Measurements from ENCODE around the gene COL13A1. TPM values are rescaled to one million over a fixed set of nuclear protein-coding genes. Genes with fewer than 3 reads are reported as not detected.

The COL13A1 gene
- total RNA-seq, 4 donors from 2014 or later = 1.2 to 6.8 (median 3.9) TPM

DNA sequence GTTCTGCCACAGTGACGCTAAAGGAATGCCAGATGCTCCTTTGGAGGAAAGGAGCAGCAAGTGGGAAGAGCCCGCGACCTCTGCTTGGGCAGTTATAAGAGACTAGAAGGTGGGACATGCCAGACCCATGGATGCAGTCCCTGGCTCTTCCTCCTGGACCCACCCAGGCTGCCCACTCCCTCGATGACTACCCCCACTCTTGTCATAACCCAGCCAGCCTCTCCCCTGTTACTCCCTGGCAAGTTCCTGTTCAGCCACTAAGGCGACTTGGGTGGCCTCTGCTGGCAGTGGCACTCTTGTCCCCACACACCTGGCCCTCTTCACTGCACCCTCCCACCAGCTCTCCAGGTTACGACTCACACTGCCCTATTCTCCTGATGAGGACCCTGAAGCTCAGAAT lies 33.5 kb downstream of the COL13A1 start:
- H3K4me1 ChIP-seq = peaks cover 0 to 8% (median 0%) of the 10 kb centered on the region in 3 donors
- H3K27ac ChIP-seq = no peak overlapping the region
- no peak overlapping the region for H3K4me3 ChIP-seq
- peaks cover 5% of the 10 kb centered on the region for H3K27me3 ChIP-seq
- no peak for TF ChIP-seq POLR2A (IDR thresholded peaks at IDR 0.05)
- H3K36me3 ChIP-seq = no peaks in the 10 kb centered on the region
- no peaks in the 10 kb centered on the region for H3K9me3 ChIP-seq
- ATAC-seq = no peak
- 93 to 98% methylated on average over 2 to 5 of the region's 6 CpGs for WGBS, 2 donors (ENCODE audit: low coverage in 1 of 2)

DNA sequence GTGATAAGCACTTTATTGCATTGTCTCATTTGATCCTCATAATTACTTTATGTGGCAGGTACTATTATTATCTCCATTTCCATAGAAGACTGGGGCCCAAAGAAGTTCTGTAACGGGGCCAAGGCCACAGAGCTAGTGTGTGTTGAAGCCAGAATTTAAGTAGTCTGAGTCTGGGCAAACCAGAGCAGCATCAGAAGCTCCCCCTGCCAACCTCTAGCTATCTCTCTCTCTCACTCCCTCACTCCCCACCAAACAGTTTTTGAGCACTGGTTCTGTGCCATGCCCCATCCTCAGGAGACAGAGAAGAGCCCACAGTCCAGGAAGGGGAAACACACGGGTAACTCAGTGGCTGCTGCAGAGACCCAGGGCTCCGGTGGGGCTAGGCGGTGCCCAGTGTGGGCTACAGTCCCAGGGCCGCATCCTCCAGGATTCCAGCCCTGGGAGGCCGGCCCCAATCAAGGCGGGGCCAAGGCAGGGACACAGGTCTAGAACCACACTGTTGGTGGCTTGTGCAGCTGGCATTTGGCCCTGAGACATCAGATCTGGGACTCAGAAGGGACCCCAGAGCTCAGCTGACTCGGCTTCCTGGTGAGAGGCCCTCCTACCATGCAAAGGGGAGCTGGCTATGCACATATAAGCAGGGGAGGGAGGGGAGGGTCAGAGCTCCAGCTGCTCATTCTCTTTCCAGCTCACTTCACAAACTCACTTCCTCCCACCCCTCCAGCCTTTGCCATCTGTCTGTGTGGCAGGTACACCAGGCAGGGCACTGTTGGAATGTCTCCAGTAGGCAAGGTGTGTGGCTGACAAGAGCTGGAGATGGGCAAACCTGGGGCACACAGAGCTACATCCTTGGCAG lies 34.4 kb downstream of the COL13A1 start:
- no peak overlapping the region for H3K27ac ChIP-seq
- no peak for TF ChIP-seq EP300 (IDR thresholded peaks at IDR 0.05)
- TF ChIP-seq POLR2A (IDR thresholded peaks at IDR 0.05) = no peak
- TF ChIP-seq, protein P1, sequence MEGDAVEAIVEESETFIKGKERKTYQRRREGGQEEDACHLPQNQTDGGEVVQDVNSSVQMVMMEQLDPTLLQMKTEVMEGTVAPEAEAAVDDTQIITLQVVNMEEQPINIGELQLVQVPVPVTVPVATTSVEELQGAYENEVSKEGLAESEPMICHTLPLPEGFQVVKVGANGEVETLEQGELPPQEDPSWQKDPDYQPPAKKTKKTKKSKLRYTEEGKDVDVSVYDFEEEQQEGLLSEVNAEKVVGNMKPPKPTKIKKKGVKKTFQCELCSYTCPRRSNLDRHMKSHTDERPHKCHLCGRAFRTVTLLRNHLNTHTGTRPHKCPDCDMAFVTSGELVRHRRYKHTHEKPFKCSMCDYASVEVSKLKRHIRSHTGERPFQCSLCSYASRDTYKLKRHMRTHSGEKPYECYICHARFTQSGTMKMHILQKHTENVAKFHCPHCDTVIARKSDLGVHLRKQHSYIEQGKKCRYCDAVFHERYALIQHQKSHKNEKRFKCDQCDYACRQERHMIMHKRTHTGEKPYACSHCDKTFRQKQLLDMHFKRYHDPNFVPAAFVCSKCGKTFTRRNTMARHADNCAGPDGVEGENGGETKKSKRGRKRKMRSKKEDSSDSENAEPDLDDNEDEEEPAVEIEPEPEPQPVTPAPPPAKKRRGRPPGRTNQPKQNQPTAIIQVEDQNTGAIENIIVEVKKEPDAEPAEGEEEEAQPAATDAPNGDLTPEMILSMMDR (IDR thresholded peaks at IDR 0.05) = no peak
- no peak for TF ChIP-seq POLR2AphosphoS5 (IDR thresholded peaks at IDR 0.05)
- peaks cover 0 to 11% (median 0%) of the 10 kb centered on the region in 3 donors for H3K4me1 ChIP-seq
- H3K36me3 ChIP-seq = no peaks in the 10 kb centered on the region
- no peaks in the 10 kb centered on the region for H3K9me3 ChIP-seq
- 90% methylated on average over 2 of the region's 8 CpGs; no CpG with 5 or more reads in 1 of the 2 donors for WGBS, 2 donors (ENCODE audit: low coverage in 1 of 2)
- no peak overlapping the region for H3K4me3 ChIP-seq
- ATAC-seq = no peak
- peaks cover 3% of the 10 kb centered on the region for H3K27me3 ChIP-seq

DNA sequence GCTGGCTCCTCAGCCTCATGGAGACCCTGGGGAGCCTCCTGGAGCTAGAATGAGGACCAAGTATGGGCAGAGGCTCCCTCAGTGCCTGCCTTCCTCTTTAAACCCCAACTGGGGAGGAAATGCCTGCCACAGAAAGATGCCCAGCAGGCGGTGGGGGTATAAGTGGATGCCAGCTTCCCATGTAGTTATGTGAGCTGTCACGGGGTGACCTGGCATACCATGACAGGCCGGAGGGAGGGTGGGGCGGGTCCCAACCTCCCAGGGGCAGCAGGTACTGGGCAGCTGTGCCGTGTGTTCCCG lies 35.0 kb downstream of the COL13A1 start:
- Histone ChIP-seq H3K4me1 (peaks cover 0 to 11% (median 0%) of the 10 kb centered on the region in 3 donors), H3K4me3 (no peak overlapping the region), H3K27me3 (no peaks in the 10 kb centered on the region), H3K9me3 (no peaks in the 10 kb centered on the region), H3K27ac (no peak overlapping the region), H3K36me3 (no peaks in the 10 kb centered on the region)
- ATAC-seq = no peak
- TF ChIP-seq EP300 (IDR thresholded peaks at IDR 0.05) = no peak
- no CpG with 5 or more reads among the region's 6 CpGs for WGBS, 2 donors (ENCODE audit: low coverage in 1 of 2)

- Histone ChIP-seq H3K27ac (no peak overlapping the region), H3K4me1 (peaks cover 0 to 13% (median 0%) of the 10 kb centered on the region in 3 donors), H3K27me3 (no peaks in the 10 kb centered on the region), H3K4me3 (no peak overlapping the region), H3K9me3 (no peaks in the 10 kb centered on the region), H3K36me3 (no peaks in the 10 kb centered on the region)
- WGBS, 2 donors (ENCODE audit: low coverage in 1 of 2) = 92 to 100% methylated on average over 1 to 2 of the region's 5 CpGs
- ATAC-seq = no peak
- TF ChIP-seq POLR2AphosphoS5 (IDR thresholded peaks at IDR 0.05) (no peak), POLR2A (IDR thresholded peaks at IDR 0.05) (no peak), EP300 (IDR thresholded peaks at IDR 0.05) (no peak)
- TF ChIP-seq, protein P1 (IDR thresholded peaks at IDR 0.05) = no peak
These were observed 35.6 kb downstream of the COL13A1 start for GRCh38 chr10:69837261-69837660.

DNA sequence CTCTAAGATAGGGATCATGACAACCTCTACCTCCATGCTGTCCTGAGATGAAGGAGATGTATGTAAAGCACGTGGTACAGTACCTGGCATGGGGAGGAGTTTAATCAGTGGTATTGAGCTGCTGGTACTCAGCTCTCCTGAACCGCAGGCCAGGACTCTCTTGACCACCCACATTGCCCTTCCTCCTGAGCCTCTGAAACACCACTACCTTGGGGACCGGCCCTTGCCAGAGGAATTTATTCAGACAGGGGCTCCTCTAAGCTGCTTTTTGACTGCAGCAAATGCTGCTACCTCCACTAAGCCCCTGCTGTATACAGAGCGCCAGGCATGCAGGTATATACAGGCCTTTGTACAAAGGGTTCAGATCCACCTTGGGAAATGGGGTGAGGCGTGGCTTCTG lies 36.7 kb downstream of the COL13A1 start:
- no peak for ATAC-seq
- Histone ChIP-seq H3K4me1 (peaks cover 0 to 23% (median 0%) of the 10 kb centered on the region in 3 donors), H3K27ac (no peak overlapping the region), H3K36me3 (no peaks in the 10 kb centered on the region), H3K4me3 (no peak overlapping the region), H3K27me3 (no peaks in the 10 kb centered on the region), H3K9me3 (no peaks in the 10 kb centered on the region)
- 93 to 100% methylated on average over 2 to 3 of the region's 5 CpGs for WGBS, 2 donors (ENCODE audit: low coverage in 1 of 2)
- TF ChIP-seq POLR2A (IDR thresholded peaks at IDR 0.05) (no peak), EP300 (IDR thresholded peaks at IDR 0.05) (no peak), POLR2AphosphoS5 (IDR thresholded peaks at IDR 0.05) (no peak)
- TF ChIP-seq, protein P1 (IDR thresholded peaks at IDR 0.05) = no peak

DNA sequence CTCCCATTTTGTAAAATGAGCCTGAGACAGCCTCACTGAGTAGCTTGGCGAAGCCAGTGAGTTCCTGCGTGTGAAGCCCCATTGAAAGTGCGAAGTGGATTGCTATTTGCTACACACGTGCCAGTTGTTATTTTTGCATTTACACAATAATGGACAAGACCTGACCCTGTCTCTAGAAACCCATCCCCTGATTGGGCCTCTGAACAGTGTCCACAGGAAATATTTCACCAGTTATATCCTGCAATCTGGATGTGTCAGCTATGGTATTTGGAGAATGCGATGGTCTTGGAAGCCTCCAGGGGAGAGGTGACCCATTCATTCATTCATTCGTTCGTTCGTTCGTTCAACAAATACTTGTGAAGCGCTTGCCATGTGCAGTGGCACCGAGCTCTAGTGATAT lies 37.1 kb downstream of the COL13A1 start:
- WGBS, 2 donors (ENCODE audit: low coverage in 1 of 2) = 82 to 85% methylated on average over 6 to 8 of the region's 11 CpGs
- H3K9me3 ChIP-seq = no peaks in the 10 kb centered on the region
- H3K36me3 ChIP-seq = no peaks in the 10 kb centered on the region
- H3K4me1 ChIP-seq = peaks cover 0 to 23% (median 0%) of the 10 kb centered on the region in 3 donors
- no peak overlapping the region for H3K27ac ChIP-seq
- TF ChIP-seq EP300 (IDR thresholded peaks at IDR 0.05) = no peak
- TF ChIP-seq, protein P1 (IDR thresholded peaks at IDR 0.05) = no peak
- no peak for TF ChIP-seq POLR2AphosphoS5 (IDR thresholded peaks at IDR 0.05)
- no peak for TF ChIP-seq POLR2A (IDR thresholded peaks at IDR 0.05)
- ATAC-seq = no peak
- no peaks in the 10 kb centered on the region for H3K27me3 ChIP-seq
- H3K4me3 ChIP-seq = no peak overlapping the region
